HG02571 (cell line): Measurements from ENCODE around the gene NOL4L.

Experiments used
- ATAC-seq: cut with Tn5 transposase; IDR thresholded peaks from one replicate; pipeline ENCODE4 v1.9.1; 2021; ENCODE audit warnings: mild to moderate bottlenecking, moderate library complexity; ENCODE audit not compliant: unreplicated experiment

The NOL4L gene

GRCh38 chr20:32527447-32528055 is 57.6 kb downstream of the NOL4L start:
- ATAC-seq = no peak

- no peak for ATAC-seq
Observed at GRCh38 chr20:32527052-32527446, 58.1 kb downstream of the NOL4L start.

GRCh38 chr20:32526541-32526940 is 58.6 kb downstream of the NOL4L start:
- no peak for ATAC-seq

- no peak for ATAC-seq
Observed at GRCh38 chr20:32526125-32526524, 59.0 kb downstream of the NOL4L start.

DNA sequence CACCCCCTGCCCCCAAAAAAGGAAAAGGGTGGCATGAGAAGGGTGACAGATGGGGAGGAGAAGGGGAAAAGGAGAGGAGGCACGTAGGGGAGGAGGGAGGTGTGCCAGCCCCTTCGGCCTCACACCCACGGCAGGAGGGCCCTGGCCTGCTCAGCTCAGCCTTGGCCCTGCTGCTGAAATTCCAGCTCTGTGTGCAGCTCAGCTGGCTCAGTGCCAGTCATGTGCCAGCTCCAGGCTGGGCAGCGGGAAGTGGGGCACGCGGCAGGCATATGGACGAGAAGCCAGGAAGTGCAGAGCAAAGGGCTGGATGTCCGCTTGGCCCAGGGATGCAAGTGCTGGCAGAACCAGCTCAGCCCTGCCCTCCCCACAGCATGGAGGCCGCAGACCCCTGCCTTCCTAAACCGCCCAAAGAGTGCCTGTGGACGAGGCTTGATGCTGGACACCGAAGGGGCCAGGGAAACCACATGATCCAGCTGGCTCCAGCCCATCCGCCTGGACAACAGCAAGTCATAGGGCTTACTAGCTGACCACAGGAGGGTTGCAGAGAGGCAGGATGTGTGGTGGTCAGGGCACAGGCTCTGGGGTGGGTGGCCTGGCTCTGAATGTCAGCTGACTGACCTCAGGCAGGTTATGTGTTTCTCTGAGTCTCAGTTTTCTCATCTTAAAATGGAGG is 60.2 kb downstream of the NOL4L start:
- ATAC-seq = no peak

GRCh38 chr20:32523613-32524213 is 61.4 kb downstream of the NOL4L start:
- ATAC-seq = no peak

GRCh38 chr20:32522776-32523612 is 62.1 kb downstream of the NOL4L start:
- ATAC-seq = no peak

- ATAC-seq = no peak
Observed at GRCh38 chr20:32522526-32522775, 62.7 kb downstream of the NOL4L start.

DNA sequence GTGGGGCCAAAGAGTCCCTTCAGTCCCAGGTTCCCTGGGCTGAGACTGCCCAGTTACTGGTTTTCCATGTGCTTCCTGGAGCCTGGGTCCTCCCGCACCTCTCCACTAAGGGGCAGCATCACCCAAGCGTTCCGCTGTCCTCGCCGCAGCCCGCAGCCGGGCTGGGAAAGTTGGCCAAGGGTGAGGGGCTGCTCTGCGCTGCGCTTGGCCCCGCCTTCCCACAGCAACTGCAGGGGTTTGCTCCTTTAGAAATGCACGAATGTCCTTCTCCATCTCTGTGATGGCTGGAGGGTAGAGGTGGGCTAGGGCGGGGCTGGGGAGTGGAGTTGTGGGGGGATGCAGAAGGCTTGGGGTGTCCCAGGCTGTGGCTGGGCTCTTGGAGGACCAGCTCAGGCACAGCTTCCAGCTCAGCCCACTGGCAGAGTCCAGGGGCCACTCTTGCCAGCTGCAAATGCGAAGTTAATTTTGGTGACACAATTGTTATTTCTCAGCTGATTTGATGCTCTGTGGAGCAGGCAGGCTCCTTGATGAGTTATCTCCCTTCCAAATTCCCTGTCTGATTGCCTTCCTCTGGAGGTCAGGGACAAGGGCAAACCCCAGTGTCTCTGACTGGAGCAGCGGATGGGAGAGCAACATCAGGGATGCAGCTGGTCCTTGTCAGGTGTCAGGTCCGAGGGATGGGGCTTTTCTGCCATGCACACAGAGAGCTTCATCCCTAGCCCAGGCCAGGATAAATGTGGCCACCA is 63.2 kb downstream of the NOL4L start:
- no peak for ATAC-seq

GRCh38 chr20:32520927-32521203 is 64.3 kb downstream of the NOL4L start:
- no peak for ATAC-seq

GRCh38 chr20:32519381-32519730 is 65.8 kb downstream of the NOL4L start:
- no peak for ATAC-seq

- ATAC-seq = no peak
Observed at GRCh38 chr20:32518593-32519380, 66.3 kb downstream of the NOL4L start.

GRCh38 chr20:32517914-32518592 is 67.1 kb downstream of the NOL4L start:
- ATAC-seq = no peak

DNA sequence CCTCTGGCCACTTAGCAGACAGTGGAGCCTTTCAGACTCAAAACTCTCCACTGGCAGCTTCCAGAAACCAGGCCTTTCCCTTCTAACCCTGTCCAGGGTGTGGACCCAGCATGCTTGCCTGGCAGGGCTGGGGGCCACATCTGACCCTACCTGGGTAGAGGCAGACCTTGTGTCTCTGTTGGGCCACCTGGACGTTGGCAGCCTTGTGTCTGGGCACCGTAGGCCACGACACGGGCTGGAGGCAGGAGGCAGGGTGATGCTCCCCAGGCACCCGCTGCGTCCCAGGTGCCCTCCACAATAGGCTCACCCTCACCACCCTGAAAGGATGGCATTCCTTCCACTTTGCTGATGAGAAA is 67.6 kb downstream of the NOL4L start:
- no peak for ATAC-seq

DNA sequence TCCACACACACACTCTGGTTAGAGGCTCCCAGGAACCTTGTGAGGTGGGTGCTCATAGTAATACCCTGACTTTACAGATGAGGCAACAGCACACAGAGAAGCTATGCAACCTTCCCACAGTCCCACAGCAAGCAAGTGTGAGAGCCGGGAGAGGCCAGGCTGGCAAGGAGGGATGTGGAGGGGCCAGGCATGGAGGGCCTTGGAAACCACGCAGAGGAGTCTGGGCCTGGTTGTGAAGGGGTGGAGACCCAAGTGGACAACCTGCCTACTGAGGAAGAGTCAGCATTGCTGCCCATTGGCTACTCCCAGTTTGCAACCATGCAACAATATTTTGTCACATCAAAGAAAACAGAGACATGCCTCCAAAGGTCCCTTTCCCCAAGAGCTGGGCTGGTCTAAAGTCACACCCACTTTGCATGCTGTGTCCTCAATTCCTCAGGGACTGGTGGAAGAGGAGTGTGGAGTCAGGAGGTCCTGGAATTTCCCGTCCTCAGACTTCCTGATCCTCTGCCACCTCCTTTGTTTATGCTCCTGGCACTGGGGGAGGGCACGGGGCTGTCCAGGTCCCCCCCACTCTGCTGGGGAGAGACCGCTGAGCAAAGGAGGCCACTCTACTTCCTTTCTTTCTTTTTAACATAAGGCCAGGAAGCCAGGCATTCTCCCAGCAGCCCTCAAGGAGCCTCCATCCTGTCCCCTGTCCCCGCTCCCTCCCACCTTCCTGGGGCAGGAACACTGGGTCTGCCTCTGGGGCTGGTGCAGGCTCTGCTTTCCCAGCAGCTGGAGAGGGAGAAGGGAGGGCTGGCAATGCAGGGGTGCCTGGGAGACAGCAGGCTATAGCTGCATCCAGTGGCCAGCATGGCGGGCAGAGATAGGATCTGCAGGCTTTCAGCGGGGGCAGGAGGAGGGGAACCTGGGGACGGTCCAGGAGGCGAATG is 68.3 kb downstream of the NOL4L start:
- ATAC-seq = no peak

- ATAC-seq = no peak
Observed at GRCh38 chr20:32515631-32516101, 69.5 kb downstream of the NOL4L start.

DNA sequence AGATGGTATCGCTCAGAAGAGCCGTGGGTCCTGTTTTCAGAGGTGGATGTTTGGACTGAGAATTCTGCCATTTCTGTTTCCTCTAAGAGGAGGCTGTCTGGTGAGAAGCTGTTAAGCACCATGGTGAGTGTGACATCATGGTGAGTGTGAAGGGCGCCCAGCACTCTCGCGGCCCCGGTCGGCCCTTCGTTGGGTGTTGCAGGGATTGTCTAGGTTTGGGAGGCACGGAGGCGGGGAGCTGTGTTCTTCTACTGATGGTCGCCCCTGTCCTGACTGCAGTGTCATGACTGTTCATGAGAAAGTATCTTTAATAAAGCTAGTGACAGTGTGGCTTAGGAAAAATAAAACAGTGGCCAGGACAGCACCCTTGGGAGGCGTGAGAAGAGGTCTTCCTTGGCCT is 70.4 kb downstream of the NOL4L start:
- no peak for ATAC-seq

DNA sequence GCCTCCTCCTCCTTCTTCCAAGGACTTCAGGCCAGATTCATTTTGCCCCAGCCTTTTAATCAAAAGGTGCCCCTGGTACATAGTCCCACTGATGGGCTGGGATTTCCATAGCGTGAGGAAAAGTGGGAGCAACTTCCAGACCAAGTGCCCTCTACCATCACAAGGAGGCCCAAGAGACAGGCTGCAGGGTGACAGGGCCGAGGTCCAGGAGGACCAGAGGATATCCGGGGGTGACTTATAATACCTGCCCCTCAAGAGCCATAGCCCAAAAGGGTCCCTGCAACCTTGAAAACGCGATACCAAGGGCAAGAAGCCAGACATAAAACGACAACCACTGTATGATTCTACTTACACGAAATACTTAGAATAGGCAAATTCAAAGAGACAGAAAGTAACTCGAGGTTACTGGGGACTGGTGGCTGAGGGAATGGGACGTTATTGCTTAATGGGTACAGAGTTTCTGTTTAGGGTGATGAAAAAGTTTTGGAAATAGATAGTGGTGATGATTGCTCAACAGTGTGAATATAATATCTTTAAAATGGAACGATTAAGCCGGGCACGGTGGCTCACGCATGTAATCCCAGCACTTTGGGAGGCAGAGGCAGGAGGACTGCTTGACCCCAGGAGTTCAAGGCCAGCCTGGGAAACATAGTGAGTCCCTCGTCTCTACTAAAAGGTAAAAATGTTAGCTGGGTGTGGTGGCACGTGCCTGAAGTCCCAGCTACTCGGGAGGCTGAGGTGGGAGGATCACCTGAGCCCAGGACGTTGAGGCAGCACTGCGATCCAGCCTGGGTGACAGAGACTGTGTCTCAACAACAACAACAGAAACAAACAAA is 71.9 kb downstream of the NOL4L start:
- ATAC-seq = no peak
